Spinal cord (tissue), 10 donors: ENCODE data around the gene TMEM269. TPM values are rescaled to one million over a fixed set of nuclear protein-coding genes. Genes with fewer than 3 reads are reported as not detected.
A peak's percentile ranks its signal among the peaks of the same experiment; 100 is the strongest.

Source experiments
- DNase-seq, 6 donors: peaks; one replicate each; pipeline versions ENCODE4 v3.0.0 to v3.0.0-alpha.2; 2013 to 2015; ENCODE audit warnings: low spot score in 6 of 6, low read depth in 4 of 6
- H3K27ac ChIP-seq: one replicate; pipeline ENCODE4 v1.5.1; 2013; ENCODE audit warnings: low read depth, low read length, control low read depth
- H3K27me3 ChIP-seq: one replicate; pipeline ENCODE4 v1.6.1; 2013; ENCODE audit warnings: low read length; ENCODE audit not compliant: control insufficient read depth, insufficient read depth
- H3K36me3 ChIP-seq: one replicate; pipeline ENCODE4 v1.6.1; 2013; ENCODE audit warnings: low read length; ENCODE audit not compliant: control insufficient read depth, insufficient read depth
- H3K4me1 ChIP-seq: one replicate; pipeline ENCODE4 v1.6.1; 2013; ENCODE audit warnings: low read length; ENCODE audit not compliant: control insufficient read depth, insufficient read depth
- H3K4me3 ChIP-seq: one replicate; pipeline ENCODE4 v1.5.1; 2013; ENCODE audit warnings: low read depth, low read length, control low read depth
- H3K9me3 ChIP-seq: one replicate; pipeline ENCODE4 v1.6.1; 2013; ENCODE audit warnings: low read length; ENCODE audit not compliant: control insufficient read depth, insufficient read depth
- WGBS: methylation state at CpG from one replicate; pipeline ENCODE4 v1.1.5; 2013; ENCODE audit warnings: missing lambda C conversion rate; ENCODE audit not compliant: insufficient coverage; 5-methylcytosine and 5-hydroxymethylcytosine counted together
- polyA plus RNA-seq, 2 donors: library from polyadenylated mRNA; unstranded; fragments of 120-200 nt; gene quantifications; one replicate each; pipeline ENCODE4 v1.2.1, GENCODE V29; 2013; ENCODE audit not compliant: insufficient read length in 2 of 2
- total RNA-seq, 2 donors: library from RNA; depleted of rRNA in 1 of 2; stranded (reverse); fragments of 120-200 nt in 1 of 2; fragments of >200 nt in 1 of 2; gene quantifications; one replicate each; pipeline versions ENCODE4 v1.2.3 to v1.2.4, GENCODE V29; 2013 to 2014
- donor health status: healthy.

Gene TMEM269
- total and polyA plus RNA-seq, 4 donors, result 0.11 to 1.6 (median 0.81) TPM

- 80% methylated on average over 17 of the region's 17 CpGs for WGBS
- H3K9me3 ChIP-seq, result no peaks in the 10 kb centered on the region
- no peak for DNase-seq
Observed at GRCh38 chr1:42830631-42831030, 45.8 kb downstream of the TMEM269 start.

DNA sequence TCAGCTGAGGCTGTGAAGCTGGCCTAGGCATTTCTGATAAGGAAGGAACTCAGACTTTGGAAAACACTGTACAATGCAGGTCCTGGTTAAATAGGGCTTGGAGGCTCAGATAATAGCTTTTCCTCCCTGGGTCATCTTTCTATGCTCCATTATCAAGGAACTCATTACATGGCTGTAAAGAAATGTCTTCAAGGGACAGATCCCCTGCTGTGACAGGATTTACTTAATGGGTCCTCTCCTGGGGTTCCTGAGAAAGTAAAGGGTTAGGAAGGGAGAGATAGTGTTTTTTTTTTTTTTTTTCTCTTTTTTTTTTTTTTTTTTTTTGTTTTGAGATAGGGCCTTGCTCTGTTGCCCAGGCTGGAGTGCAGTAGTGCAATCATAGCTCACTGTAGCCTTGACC, 46.5 kb downstream of the TMEM269 start:
- no peaks in the 10 kb centered on the region for H3K4me1 ChIP-seq
- no peak overlapping the region for H3K4me3 ChIP-seq
- H3K36me3 ChIP-seq, result peaks cover 8% of the 10 kb centered on the region
- H3K27me3 ChIP-seq, result no peaks in the 10 kb centered on the region
- no peak overlapping the region for H3K27ac ChIP-seq
- H3K9me3 ChIP-seq, result no peaks in the 10 kb centered on the region
- DNase-seq, result peak in 1 of 6 donors; percentile 17

More at GRCh38 chr1:42830631-42831030, 45.8 kb downstream of the TMEM269 start:
- Histone ChIP-seq H3K27me3 (no peaks in the 10 kb centered on the region), H3K4me3 (no peak overlapping the region), H3K27ac (no peak overlapping the region), H3K36me3 (peaks cover 8% of the 10 kb centered on the region), H3K4me1 (no peaks in the 10 kb centered on the region)

- Histone ChIP-seq H3K4me1 (no peaks in the 10 kb centered on the region), H3K4me3 (no peak overlapping the region), H3K27ac (no peak overlapping the region), H3K9me3 (no peaks in the 10 kb centered on the region), H3K27me3 (no peaks in the 10 kb centered on the region), H3K36me3 (peaks cover 8% of the 10 kb centered on the region)
- no peak for DNase-seq
- 100% methylated on average over 2 of the region's 3 CpGs for WGBS
Observed at GRCh38 chr1:42832641-42833240, 48.0 kb downstream of the TMEM269 start.

DNA sequence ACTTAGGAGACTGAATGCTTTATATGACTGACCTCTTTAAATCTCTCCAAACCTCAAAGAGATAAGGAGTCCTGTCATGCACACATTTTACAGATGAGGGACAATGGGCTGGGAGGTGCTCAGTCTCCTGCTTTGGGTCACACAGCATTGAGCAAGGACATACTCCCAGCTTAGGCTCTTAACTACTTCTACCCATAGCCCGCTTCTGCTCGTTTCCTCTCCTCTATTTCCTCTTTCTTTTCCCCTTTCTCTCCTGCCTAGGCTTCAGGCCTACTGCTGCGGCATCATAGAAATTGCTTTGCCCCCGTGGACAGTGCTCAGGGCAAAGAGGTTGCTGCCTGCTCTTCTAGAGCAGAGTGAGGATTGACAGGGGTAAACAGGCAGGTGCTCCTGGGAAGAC, 49.2 kb downstream of the TMEM269 start:
- no peaks in the 10 kb centered on the region for H3K27me3 ChIP-seq
- H3K9me3 ChIP-seq, result no peaks in the 10 kb centered on the region
- no peak overlapping the region for H3K4me3 ChIP-seq
- H3K36me3 ChIP-seq, result peaks cover 8% of the 10 kb centered on the region
- WGBS, result 86% methylated on average over 3 of the region's 4 CpGs
- no peak for DNase-seq
- no peak overlapping the region for H3K27ac ChIP-seq
- no peaks in the 10 kb centered on the region for H3K4me1 ChIP-seq

GRCh38 chr1:42834803-42835202, 50.0 kb downstream of the TMEM269 start:
- H3K36me3 ChIP-seq, result peaks cover 8% of the 10 kb centered on the region
- 82% methylated on average over 3 of the region's 5 CpGs for WGBS

DNA sequence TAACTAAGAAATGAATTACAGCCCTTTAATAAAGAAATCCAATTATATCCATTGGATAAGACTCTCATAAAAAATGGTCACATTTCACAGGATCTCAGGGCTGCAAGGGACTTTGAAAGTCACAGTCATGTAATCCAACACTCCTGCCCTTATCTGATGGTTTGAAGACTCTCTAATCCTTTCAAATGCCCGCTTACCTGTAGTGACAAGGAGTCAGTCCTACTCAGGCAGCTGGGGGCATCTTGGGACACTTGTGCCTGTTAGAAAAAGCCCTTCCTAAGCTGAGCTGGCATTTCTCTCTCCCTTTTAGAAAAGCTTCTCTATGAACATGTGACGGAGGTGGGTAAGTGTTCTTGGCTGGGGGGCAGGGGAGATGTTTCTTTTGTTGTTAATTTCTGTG, 50.6 kb downstream of the TMEM269 start:
- no CpG with 5 or more reads among the region's 2 CpGs for WGBS
- peaks cover 3% of the 10 kb centered on the region for H3K36me3 ChIP-seq
- DNase-seq, result no peak
- H3K9me3 ChIP-seq, result no peaks in the 10 kb centered on the region
- no peak overlapping the region for H3K27ac ChIP-seq
- no peaks in the 10 kb centered on the region for H3K4me1 ChIP-seq
- no peaks in the 10 kb centered on the region for H3K27me3 ChIP-seq
- no peak overlapping the region for H3K4me3 ChIP-seq

More at GRCh38 chr1:42834803-42835202, 50.0 kb downstream of the TMEM269 start:
- H3K27me3 ChIP-seq, result no peaks in the 10 kb centered on the region
- H3K4me1 ChIP-seq, result no peaks in the 10 kb centered on the region
- no peak overlapping the region for H3K4me3 ChIP-seq
- no peak for DNase-seq
- no peak overlapping the region for H3K27ac ChIP-seq
- no peaks in the 10 kb centered on the region for H3K9me3 ChIP-seq

GRCh38 chr1:42837709-42838108, 52.9 kb downstream of the TMEM269 start:
- H3K27ac ChIP-seq, result no peak overlapping the region
- WGBS, result no CpG with 5 or more reads among the region's 3 CpGs

GRCh38 chr1:42838482-42839190, 53.8 kb downstream of the TMEM269 start:
- H3K4me1 ChIP-seq, result no peaks in the 10 kb centered on the region
- WGBS, result 67% methylated on average over 1 of the region's 7 CpGs
- H3K36me3 ChIP-seq, result peaks cover 7% of the 10 kb centered on the region
- no peaks in the 10 kb centered on the region for H3K9me3 ChIP-seq
- no peaks in the 10 kb centered on the region for H3K27me3 ChIP-seq
- H3K4me3 ChIP-seq, result no peak overlapping the region
- no peak for DNase-seq
- no peak overlapping the region for H3K27ac ChIP-seq

More at GRCh38 chr1:42837709-42838108, 52.9 kb downstream of the TMEM269 start:
- no peaks in the 10 kb centered on the region for H3K27me3 ChIP-seq
- DNase-seq, result no peak
- peaks cover 4% of the 10 kb centered on the region for H3K36me3 ChIP-seq
- no peak overlapping the region for H3K4me3 ChIP-seq
- no peaks in the 10 kb centered on the region for H3K4me1 ChIP-seq
- no peaks in the 10 kb centered on the region for H3K9me3 ChIP-seq

- H3K4me1 ChIP-seq, result peaks cover 3% of the 10 kb centered on the region
- DNase-seq, result no peak
- H3K36me3 ChIP-seq, result peaks cover 7% of the 10 kb centered on the region
- no peak overlapping the region for H3K4me3 ChIP-seq
- no peaks in the 10 kb centered on the region for H3K9me3 ChIP-seq
- H3K27ac ChIP-seq, result no peak overlapping the region
- no CpG with 5 or more reads among the region's 3 CpGs for whole genome bisulfite sequencing
- no peaks in the 10 kb centered on the region for H3K27me3 ChIP-seq
Observed at GRCh38 chr1:42841010-42841409, 56.2 kb downstream of the TMEM269 start.
